Cardiac muscle cell (in vitro differentiated cells and primary cell): ENCODE results near the gene RNF141. TPM values are rescaled to one million over a fixed set of nuclear protein-coding genes. Genes with fewer than 3 reads are reported as not detected.

ENCODE experiments used
- DNase-seq, 2 donors: peaks; one replicate each; pipeline versions ENCODE4 v3.0.0 to v3.0.0-alpha.2; 2010 to 2017; ENCODE audit warnings: low read depth in 1 of 2, low spot score in 1 of 2
- H3K27ac ChIP-seq: fragments of 200-600 bp; sonication (generic); 2 replicates; pipeline ENCODE4 v1.5.1; 2016
- H3K27me3 ChIP-seq: fragments of 200-600 bp; sonication (generic); 2 replicates; pipeline ENCODE4 v1.6.0; 2016; ENCODE audit warnings: control low read depth
- H3K36me3 ChIP-seq: fragments of 200-600 bp; sonication (generic); 2 replicates; pipeline ENCODE4 v1.5.1; 2016; ENCODE audit warnings: control low read depth
- H3K4me1 ChIP-seq: fragments of 200-600 bp; sonication (generic); 2 replicates; pipeline ENCODE4 v1.8.1; 2017; ENCODE audit warnings: low read depth, mild to moderate bottlenecking, mixed run types
- H3K4me3 ChIP-seq: fragments of 200-600 bp; sonication (generic); 2 replicates; pipeline ENCODE4 v1.5.1; 2016; ENCODE audit warnings: mild to moderate bottlenecking
- H3K9me3 ChIP-seq: fragments of 200-600 bp; sonication (generic); 2 replicates; pipeline ENCODE4 v1.5.1; 2017; ENCODE audit warnings: low read depth, mild to moderate bottlenecking, control low read depth
- polyA plus RNA-seq: library from polyadenylated mRNA; unstranded; fragments of >200 nt; fragmentation: Nextera tagmentation; extraction: Ambion mirVana; gene quantifications from 2 replicates; pipeline ENCODE4 v1.2.1, GENCODE V29; 2016
- total RNA-seq: library from RNA; depleted of rRNA; stranded (reverse); fragments of >200 nt; gene quantifications from 2 replicates; pipeline ENCODE4 v1.2.3, GENCODE V29; 2016
- TF ChIP-seq, protein P1 (sequence below): IDR thresholded peaks from 2 replicates; pipeline ENCODE4 v1.5.1; 2012; ENCODE audit warnings: low read depth, mild to moderate bottlenecking, low read length

Gene RNF141
- total and polyA plus RNA-seq, 2 experiments from 2014 or later = 12.4 to 19.9 TPM

DNA sequence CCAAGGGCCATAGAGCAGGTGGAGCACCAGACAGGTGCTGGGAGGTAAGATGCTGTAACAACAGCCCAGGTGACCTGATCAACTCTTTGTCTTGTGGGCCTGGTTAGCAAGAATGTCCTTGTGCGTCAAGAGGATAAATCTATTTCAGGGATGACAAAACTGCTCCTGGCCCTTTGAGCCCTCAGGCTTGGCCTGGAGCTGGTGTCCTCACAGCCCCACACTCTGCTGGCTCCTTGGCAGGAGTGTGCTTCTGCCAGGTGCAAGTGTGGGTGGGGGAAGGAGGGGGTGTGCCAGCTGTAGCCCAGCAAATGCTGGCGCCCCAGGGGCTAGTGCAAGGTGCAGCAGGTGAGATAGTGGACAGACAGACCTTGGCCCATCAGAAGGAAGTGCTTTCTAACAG is 66.4 kb downstream of the RNF141 start:
- no peaks in the 10 kb centered on the region for H3K36me3 ChIP-seq
- H3K4me1 ChIP-seq = no peaks in the 10 kb centered on the region
- no peak for DNase-seq
- no peaks in the 10 kb centered on the region for H3K27me3 ChIP-seq
- H3K9me3 ChIP-seq = no peaks in the 10 kb centered on the region
- H3K27ac ChIP-seq = no peak overlapping the region
- TF ChIP-seq, protein P1, sequence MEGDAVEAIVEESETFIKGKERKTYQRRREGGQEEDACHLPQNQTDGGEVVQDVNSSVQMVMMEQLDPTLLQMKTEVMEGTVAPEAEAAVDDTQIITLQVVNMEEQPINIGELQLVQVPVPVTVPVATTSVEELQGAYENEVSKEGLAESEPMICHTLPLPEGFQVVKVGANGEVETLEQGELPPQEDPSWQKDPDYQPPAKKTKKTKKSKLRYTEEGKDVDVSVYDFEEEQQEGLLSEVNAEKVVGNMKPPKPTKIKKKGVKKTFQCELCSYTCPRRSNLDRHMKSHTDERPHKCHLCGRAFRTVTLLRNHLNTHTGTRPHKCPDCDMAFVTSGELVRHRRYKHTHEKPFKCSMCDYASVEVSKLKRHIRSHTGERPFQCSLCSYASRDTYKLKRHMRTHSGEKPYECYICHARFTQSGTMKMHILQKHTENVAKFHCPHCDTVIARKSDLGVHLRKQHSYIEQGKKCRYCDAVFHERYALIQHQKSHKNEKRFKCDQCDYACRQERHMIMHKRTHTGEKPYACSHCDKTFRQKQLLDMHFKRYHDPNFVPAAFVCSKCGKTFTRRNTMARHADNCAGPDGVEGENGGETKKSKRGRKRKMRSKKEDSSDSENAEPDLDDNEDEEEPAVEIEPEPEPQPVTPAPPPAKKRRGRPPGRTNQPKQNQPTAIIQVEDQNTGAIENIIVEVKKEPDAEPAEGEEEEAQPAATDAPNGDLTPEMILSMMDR = no peak
- H3K4me3 ChIP-seq = no peak overlapping the region

DNA sequence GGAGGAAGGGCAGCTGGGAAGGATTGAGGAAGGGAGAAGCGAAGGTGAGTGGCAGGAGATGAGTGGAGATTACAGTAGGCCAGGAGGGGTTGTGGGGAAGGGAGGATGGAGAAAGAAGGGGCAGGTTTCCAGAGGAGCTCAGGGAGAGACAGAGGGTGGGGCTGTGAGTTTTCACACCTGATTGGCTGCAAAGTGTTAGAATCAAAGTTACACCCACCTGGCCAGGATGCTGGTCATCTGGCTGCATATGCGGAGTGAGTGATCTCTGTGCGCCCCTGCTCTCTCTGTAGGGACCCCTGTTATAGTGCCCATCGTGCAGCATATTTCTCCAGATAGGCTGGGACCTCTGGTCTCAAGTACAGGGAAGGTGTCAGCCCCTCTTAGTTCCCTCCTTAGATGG is 67.6 kb downstream of the RNF141 start:
- DNase-seq = no peak
- no peaks in the 10 kb centered on the region for H3K9me3 ChIP-seq
- H3K27me3 ChIP-seq = no peaks in the 10 kb centered on the region
- H3K4me3 ChIP-seq = no peak overlapping the region
- H3K36me3 ChIP-seq = no peaks in the 10 kb centered on the region
- TF ChIP-seq, protein P1 = no peak
- no peak overlapping the region for H3K27ac ChIP-seq
- H3K4me1 ChIP-seq = no peaks in the 10 kb centered on the region

DNA sequence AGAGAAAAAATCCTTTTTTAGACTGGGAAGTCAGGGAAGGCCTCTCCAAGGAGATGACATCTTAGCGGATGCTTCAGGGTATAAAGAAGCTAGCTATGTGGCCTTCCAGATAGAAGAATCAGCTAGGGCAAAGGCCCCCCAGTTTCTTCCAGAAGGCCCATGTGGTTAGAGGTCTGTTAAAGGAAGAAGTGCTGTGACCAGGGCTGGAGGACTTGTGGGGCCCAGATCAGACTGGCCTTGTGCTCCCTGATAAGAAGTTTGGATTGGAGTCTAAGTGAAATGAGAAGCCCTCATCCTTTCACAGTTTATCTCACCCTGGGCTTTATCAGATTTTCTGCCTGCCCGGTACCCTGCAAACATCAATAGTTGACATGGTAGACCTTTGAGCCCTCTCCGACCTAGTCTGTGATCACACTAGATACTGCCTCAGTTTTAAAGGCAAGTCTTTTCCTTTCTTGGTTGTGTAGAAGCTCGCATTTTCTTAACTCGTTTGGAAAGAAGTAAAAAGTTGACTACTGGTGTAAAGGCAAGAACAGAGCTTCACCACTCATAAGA is 78.2 kb downstream of the RNF141 start:
- no peak for DNase-seq
- H3K4me1 ChIP-seq = peaks cover 7% of the 10 kb centered on the region
- no peaks in the 10 kb centered on the region for H3K36me3 ChIP-seq
- peaks cover 45% of the 10 kb centered on the region for H3K27me3 ChIP-seq
- no peaks in the 10 kb centered on the region for H3K9me3 ChIP-seq
- no peak overlapping the region for H3K4me3 ChIP-seq
- TF ChIP-seq, protein P1 = no peak
- H3K27ac ChIP-seq = no peak overlapping the region

Other genes starting within 250 kb of the RNF141 start
- 22.0 and 32.3 TPM in 2 replicates for gene SBF2, start 247.0 kb downstream of the RNF141 start, total RNA-seq
- 13.3 and 21.0 TPM in 2 replicates for gene SBF2, start 247.0 kb downstream of the RNF141 start, polyA plus RNA-seq
- 79.6 and 144 TPM in 2 replicates for gene ADM, start 236.1 kb downstream of the RNF141 start, total RNA-seq
- 60.2 and 93.1 TPM in 2 replicates for gene ADM, start 236.1 kb downstream of the RNF141 start, polyA plus RNA-seq
- 3.3 and 13.0 TPM in 2 replicates for gene AMPD3, start 85.9 kb downstream of the RNF141 start, total RNA-seq
- gene AMPD3, start 85.9 kb downstream of the RNF141 start, polyA plus RNA-seq = 1.8 and 2.9 TPM in 2 replicates
- not detected in 2 replicates for gene LYVE1, start 27.5 kb upstream of the RNF141 start, total RNA-seq
- gene LYVE1, start 27.5 kb upstream of the RNF141 start, polyA plus RNA-seq = not detected in 2 replicates
- 3.6 and 7.3 TPM in 2 replicates for gene IRAG1, start 152.6 kb upstream of the RNF141 start, total RNA-seq
- gene IRAG1, start 152.6 kb upstream of the RNF141 start, polyA plus RNA-seq = 3.1 and 5.2 TPM in 2 replicates
- gene CTR9, start 210.1 kb upstream of the RNF141 start, total RNA-seq = 19.7 and 23.2 TPM in 2 replicates
- gene CTR9, start 210.1 kb upstream of the RNF141 start, polyA plus RNA-seq = 35.9 and 37.3 TPM in 2 replicates